LNCAP (cell line): ENCODE measurements around the gene KPNA4.

Source experiments
- TF ChIP-seq, protein P1 (sequence below): fragments of 450-650 bp; IDR thresholded peaks from 2 replicates; pipeline ENCODE4 v1.5.1; 2017; ENCODE audit warnings: mild to moderate bottlenecking

Gene KPNA4

DNA sequence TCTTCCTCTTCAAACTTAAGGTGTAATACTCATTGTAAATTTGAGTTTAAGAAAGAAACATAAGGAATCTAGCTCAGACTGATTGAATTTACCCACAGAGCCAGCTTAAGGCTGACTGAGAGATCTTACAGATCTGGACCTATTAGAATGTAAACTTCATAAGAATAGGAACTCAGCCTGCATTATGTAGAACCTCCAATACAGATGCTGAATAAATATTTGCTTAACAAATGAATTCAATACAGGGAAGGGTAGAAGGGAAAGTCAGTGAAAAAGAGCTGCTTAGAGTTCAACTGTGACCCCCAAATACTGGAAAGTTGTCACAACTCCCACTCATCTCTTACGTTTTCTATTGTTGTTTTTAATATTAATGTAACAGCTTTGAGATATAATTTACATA is 11.5 kb downstream of the KPNA4 start:
- TF ChIP-seq, protein P1, sequence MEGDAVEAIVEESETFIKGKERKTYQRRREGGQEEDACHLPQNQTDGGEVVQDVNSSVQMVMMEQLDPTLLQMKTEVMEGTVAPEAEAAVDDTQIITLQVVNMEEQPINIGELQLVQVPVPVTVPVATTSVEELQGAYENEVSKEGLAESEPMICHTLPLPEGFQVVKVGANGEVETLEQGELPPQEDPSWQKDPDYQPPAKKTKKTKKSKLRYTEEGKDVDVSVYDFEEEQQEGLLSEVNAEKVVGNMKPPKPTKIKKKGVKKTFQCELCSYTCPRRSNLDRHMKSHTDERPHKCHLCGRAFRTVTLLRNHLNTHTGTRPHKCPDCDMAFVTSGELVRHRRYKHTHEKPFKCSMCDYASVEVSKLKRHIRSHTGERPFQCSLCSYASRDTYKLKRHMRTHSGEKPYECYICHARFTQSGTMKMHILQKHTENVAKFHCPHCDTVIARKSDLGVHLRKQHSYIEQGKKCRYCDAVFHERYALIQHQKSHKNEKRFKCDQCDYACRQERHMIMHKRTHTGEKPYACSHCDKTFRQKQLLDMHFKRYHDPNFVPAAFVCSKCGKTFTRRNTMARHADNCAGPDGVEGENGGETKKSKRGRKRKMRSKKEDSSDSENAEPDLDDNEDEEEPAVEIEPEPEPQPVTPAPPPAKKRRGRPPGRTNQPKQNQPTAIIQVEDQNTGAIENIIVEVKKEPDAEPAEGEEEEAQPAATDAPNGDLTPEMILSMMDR = no peak

DNA sequence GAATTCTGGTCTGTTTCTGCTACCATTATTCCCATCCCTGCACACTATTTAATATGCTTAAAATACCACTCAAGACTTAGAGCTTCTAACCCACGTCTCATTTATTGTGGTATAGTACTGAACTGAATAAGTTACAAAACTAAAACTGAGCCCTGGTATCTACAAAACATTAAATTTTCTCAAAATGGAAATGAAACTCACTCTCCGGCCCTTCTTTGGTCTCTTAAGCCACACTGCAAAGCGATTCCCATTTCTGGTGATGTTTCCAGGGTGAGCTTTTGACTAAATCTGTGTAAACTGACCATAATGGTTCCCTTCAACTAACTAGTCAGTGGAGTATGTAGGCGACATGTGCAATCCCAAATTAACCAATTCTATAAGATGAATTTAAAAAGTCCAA is 18.6 kb downstream of the KPNA4 start:
- TF ChIP-seq, protein P1 = no peak

DNA sequence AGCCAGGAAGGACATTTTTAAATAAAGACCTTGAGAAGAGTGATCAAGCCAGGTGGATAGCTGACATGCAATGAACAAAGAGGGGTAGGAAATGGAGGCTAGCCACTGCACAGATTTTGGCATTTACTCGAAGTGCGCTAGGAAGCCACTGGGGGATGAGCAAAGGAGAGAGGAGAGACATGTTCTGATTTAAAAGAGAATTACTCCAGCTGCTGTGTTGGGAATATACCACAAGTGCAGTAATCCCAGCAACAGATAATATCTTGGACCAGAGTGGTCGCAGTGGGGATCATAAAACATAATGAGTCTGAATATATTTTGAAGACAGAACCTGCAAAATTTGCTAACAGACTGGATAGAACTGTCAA is 19.9 kb downstream of the KPNA4 start:
- TF ChIP-seq, protein P1 = no peak

DNA sequence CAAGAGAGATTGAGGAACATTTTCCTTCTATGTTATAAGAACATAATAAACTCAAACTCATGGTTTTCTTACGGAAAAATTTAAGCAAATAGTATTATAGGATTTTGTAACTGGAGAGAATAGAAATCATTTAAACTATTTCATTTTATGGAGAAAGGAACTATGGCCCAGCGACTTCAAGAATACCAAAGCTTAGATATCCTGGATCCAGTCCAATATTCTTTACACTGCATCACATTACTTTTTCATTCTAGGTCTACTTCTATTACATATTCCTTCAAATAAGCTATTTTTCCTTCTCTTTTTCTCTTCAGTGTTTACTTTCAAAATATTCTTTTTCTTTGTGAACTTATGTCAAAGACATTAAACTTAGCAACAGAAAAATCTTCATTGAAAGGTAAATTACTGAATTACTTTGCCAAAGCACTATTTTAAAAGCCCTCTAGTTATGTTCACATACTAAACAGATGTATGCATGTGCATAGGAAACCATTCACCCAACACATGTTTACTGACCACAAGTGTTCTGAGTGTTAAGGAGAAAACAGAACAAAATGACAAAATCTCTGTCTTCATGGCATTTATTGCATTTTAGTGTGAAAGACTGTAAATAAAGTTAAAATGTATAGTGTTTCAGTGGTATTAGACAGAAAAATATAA is 20.4 kb downstream of the KPNA4 start:
- TF ChIP-seq, protein P1 = no peak

DNA sequence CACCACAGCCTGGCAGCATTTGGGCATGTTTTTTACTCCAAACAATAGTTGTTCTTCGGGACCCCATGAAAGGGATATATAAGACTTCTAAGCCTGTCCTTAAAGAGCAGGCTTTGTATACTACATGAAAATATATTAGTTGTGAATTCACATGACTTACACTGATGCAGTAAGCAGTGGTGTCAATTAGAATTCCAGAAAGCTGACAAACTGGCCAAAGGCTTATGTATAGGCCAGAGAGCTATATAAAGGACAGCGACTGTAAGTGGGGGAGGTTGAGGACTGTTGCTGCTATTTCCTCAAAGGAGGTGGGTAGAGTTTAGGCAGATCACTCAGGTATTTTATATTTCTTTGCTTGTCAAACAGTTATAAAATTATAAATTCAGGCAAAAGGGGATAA is 24.8 kb downstream of the KPNA4 start:
- TF ChIP-seq, protein P1 = no peak

DNA sequence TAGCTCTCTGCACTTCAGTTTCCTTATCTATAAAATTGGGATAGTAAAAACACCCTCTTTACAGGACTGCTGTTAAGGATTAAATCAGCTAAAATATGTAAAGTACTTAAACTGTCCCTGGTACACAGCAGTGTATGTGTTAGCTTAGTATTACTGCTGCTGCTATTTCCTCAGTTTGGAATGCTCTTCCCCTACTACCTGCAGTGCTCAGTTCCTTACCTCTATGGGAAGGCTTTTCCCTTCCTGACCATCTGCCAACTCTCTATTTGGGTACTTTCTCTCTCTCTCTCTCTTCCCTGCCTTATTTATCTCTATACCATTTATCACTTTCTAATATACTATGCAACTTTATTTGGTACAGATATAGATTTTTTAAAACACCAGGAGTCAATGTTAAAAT is 26.5 kb downstream of the KPNA4 start:
- TF ChIP-seq, protein P1 = no peak

DNA sequence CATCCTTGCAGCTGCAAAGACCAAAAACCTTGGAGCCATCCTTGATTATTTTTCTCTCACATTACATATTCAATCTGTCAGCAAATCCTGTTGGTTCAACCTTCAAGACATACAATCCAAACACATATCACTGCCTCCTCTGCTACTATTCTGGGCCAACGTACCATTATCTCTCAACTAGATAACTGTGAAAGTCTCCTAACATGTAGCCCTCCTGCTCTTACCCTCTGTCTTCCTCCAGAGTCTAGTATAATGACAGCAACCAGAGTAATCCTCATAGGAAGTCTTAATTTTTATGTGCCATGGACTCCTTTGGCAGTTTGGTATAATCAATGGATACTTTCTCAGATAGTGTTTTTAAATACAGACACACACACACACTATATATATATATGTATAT is 27.6 kb downstream of the KPNA4 start:
- TF ChIP-seq, protein P1 = no peak

DNA sequence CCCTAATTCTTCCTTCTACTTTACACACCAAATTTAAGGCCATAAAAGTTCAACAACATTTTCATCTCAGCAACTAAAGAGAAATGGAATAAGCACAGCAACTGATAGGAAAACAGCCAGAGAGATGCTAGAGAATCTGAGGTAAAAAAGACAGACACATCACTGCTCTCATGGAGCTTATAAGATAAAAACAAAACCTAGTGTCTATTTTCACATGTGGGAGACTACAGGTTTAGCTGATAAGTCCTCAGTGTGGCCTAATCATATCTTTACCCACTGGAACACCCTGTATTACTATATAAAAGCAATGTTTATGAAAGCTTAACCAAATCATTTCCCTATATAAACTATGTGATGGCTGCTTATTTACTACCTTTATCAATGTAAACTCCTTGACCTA is 33.0 kb downstream of the KPNA4 start:
- TF ChIP-seq, protein P1 = no peak
